T-helper 1 cell (primary cell): ENCODE measurements around the gene SCNN1B.

Source experiments
- DNase-seq, 5 donors: peaks; one replicate each; pipeline ENCODE4 v3.0.0-alpha.2; 2012 to 2020

SCNN1B gene

DNA sequence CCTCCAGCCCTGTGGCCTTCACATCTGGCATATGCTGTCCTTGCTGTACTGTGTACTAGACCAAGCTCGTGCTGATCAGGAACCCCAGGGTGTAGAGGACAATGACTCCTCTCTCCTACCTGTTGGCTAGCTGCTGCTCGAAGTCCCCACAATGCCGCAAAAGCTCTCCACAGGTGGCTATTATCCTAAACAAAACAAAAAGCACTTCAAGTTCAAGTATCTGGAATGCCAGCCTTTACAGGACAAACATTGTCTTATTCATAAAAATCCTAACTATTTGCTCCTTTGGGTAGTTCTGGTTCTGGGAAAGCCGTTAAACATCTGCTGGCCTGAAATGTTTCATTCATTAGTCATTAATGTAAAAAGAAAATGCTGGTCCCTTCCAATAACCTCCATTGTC, 108.1 kb downstream of the SCNN1B start:
- DNase-seq = no peak

DNA sequence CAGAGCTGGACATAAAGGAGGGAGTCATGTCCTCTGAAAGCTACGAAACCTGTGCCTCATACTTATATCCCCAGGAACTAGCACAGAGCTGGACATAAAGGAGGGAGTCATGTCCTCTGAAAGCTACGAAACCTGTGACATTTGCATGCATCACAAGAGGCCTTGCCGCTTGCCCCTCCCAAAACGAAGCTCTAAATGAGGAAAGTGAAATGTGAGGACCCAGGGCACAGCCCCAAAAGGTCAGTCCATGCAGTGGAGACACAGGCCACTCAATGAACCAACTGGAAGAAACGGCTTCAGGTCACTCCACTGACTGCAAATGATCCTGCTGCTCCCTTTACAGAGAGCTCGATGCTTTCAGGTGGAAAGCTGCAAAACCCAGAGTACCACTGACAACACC, 112.6 kb downstream of the SCNN1B start:
- DNase-seq = no peak

DNA sequence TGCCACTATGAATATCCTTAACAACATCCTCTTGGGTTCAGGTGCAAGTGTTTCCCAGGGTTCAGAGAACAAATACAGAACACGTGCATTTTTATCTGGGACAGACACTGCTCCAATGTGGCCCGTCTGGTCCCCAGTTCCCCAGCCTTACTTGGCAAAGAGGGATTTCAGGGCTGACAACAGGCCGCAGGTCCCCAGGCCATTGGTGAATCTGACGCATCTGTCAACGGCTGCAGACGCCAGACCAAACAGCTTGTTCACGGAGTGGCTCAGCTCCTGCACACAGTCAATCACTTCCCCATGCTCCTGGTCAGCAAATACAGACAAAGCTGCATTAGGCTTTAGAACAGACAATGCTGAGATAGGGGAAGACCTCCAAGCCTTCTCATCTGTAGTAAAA, 114.7 kb downstream of the SCNN1B start:
- no peak for DNase-seq

DNA sequence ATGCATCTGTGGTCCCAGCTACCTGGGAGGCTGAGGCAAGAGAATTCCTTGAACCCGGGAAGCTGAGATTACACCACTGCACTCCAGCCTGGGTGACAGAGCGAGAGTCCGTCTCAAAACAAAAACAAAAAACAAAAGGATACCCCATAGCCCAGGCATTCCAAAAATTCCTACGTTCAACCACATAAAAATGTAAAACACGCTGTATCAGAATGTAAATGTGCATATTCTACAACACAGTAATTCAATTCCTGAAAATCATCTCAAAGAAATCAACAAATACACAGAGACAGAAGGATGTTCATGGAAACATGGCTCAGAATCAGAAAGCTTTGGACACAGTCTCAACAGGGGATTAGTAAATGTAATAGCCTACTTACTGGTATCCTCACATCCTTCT, 117.9 kb downstream of the SCNN1B start:
- DNase-seq = no peak

DNA sequence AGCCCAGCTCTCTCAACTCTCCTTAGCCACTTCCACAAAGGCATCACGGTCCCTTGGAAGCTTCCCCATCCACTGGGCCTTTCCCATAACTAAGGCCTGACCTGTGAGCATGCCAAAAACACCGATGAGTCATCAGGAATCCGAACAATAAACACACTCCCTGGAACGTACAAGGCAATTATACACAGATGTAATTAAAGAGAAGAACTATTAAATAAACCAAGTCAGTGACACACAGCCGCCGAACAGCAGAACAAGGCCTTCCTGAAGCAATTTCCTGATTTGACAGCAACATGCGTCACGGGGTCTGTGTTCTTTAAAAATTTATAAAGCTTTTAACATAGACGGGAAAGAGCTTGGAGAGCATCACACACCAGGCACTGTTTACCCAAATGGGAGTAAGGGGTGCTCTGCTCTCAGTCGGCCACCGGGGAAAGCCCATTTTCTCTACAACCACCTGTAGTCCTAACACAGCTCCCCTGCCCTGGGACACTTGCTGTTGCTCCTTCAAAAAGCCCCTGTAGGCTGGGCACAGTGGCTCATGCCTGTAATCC, 121.5 kb downstream of the SCNN1B start:
- DNase-seq = no peak

DNA sequence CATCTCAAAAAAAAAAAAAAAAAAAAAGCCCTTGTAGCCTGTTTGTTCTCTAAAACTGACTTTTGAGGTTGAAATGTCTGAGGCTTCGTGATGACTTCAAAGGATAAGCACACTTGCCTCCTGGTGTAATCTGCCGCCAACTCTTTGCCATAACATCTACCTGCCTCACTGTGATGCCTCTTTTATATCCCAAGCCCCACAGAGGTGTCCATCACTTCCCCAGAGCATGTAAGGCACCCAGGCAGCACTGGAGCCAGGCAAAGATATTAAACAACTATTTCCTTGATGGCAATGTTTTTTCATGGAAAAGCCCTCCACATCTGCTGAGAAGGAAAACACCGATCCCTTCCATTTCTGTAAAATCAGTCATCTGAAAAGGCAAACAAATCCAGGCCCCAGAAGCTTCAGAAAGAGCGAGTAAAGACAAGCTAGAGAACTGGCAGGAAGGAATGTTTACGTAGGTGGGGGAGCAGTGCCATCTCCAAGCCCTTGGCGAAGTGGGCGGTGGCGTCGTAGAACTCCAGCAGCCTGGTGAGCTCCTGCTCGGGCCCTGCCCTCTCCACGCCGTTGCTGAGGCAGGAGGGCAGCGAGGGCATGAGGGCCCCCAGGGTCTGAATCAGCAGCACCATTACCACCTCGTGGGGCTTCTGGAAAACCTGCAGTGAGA, 122.3 kb downstream of the SCNN1B start:
- DNase-seq = no peak

DNA sequence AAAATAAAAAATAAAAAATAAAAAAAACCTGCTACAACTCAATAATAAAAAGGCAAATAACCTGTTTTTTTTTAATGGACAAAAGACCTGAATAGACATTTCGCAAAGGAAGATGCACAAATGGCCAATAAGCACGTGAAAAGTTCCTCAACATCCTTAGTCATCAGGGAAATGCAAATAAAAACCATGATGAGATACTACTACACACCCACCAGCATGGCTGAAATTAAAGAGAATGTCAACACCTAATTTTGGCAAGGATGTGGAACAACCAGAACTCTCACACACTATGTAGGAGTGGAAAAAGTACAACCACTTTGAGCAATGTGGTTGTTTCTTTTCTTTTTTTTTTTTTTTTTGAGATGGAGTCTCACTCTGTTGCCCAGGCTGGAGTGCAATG, 126.2 kb downstream of the SCNN1B start:
- no peak for DNase-seq
